ENCODE measurements around the gene GADD45A.
A peak's percentile ranks its signal among the peaks of the same experiment; 100 is the strongest.

DNA sequence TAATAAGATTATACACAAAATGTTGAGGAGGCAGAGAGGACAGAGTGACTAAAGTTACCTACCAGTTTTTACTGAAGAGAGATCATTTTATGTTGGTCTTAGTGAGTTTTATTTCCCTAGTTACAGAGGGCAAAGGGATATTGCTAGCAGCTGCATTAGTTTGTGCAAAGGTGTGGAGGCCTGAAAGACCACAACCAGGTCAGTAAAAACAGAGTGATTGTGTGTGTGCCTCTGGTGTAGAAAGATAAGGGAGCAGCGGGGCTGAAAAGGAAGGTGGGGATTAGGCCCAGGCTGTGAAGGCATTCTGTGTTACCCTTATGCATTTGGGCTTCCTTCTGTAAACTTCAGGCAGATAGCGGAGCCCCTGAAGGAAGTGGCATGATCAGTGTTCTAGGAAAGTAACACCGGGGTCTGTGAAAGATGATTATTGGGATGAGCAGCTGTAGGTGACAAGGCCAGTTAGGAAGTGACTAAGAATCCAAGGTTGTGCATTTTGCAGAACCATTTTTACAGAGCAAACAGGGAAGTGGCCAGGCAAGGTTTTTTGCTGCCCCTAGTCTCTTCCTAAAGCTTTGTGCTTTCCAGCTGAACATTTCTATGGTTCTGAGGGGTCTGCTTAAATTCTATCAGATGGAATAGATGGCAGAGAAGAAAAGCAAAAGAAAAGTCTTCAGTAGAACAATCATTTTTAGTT is 3.7 kb downstream of the GADD45A start:
- TF ChIP-seq, protein P1, sequence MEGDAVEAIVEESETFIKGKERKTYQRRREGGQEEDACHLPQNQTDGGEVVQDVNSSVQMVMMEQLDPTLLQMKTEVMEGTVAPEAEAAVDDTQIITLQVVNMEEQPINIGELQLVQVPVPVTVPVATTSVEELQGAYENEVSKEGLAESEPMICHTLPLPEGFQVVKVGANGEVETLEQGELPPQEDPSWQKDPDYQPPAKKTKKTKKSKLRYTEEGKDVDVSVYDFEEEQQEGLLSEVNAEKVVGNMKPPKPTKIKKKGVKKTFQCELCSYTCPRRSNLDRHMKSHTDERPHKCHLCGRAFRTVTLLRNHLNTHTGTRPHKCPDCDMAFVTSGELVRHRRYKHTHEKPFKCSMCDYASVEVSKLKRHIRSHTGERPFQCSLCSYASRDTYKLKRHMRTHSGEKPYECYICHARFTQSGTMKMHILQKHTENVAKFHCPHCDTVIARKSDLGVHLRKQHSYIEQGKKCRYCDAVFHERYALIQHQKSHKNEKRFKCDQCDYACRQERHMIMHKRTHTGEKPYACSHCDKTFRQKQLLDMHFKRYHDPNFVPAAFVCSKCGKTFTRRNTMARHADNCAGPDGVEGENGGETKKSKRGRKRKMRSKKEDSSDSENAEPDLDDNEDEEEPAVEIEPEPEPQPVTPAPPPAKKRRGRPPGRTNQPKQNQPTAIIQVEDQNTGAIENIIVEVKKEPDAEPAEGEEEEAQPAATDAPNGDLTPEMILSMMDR (IDR thresholded peaks at IDR 0.05 in 8 of 11, conservative IDR thresholded peaks at IDR 0.05 in 3 of 11), result no peak
- TF ChIP-seq POLR2A (IDR thresholded peaks at IDR 0.05) (no peak), POLR2AphosphoS5 (IDR thresholded peaks at IDR 0.05) (peak in 1 of 3 donors; percentile 17)

Measured in spleen (tissue), 7 donors.